Frontal cortex (tissue), 4 donors: Measurements from ENCODE around the gene RBM20. TPM values are rescaled to one million over a fixed set of nuclear protein-coding genes. Genes with fewer than 3 reads are reported as not detected.

Source experiments
- DNase-seq, 2 donors: peaks; one replicate each; pipeline ENCODE4 v3.0.0; 2012; ENCODE audit warnings: low spot score in 2 of 2
- FAIRE-seq: peaks from 2 replicates; lab custom pipeline; 2012; peaks lifted over from hg19 to GRCh38; lab: Jason Lieb, UNC
- total RNA-seq: library from RNA; depleted of rRNA; stranded (reverse); fragments of >200 nt; gene quantifications from one replicate; pipeline ENCODE4 v1.2.3, GENCODE V29; 2014
- donor health status: control.
- donor health status: control.
- donor health status: control.

Gene RBM20
- total RNA-seq, 1 donor from 2014 or later: 0.41 TPM

DNA sequence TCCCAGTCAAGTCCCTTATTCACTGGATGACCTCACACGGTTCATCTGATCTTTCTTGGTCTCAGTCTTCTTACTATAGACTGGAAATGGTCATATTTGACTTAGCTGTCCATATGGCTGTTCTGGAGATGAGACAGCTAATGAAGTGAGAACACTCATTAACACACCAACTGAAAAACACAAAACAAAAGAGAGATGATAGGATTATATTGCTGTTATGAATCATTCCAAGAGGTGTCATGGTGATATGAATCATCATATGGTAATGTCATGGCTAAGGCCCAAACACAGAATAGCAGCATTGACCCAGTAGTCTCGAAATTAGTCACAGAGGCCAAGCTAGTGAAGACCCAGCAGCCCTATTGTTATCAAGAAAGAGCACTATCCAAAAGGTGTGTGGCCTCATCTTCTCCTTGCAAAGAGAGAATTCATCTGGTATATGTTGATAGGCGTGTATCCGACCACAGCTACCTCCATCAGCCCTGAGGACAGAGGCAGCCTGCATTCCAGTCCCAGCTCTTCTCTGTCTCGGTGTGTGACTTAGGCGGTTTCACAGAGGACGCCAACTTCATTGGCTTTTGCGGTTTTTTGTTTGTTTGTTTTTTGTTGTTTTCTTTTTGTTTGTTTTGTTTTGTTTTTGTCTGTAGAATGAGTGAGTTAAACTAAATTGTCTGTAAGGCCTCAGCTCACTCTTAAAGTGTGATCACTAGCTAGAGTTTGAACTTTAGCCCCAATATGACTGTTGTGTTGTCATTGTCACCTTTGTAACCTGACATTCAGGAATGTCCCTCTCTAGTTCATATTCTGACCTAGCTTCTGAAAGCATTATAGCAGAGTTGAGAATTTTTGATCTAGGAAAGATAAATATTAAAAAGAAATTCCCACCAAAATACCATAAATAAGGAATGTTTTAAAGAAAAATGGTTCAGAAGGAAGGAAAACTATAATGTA, 130.2 kb downstream of the RBM20 start:
- DNase-seq (peak in 1 of 2 donors; percentile 23), FAIRE-seq (no peak)

DNA sequence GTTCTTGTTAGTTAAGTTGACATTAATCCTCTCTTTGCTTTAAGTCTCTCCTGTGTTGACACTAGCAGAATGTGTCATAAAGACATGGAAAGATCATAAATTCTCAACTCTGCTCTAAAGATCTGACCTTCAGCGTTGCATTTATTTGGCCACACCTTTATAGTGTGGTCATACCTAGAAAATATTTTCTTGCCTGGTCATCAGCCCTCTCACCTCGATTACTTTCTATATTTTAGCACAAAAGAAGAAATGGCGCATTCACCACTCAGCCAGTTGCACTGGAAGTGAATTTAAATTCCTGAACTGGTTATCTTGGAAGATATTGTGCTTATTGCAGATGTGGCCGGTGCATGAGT, 130.9 kb downstream of the RBM20 start:
- FAIRE-seq (no peak), DNase-seq (no peak)

DNA sequence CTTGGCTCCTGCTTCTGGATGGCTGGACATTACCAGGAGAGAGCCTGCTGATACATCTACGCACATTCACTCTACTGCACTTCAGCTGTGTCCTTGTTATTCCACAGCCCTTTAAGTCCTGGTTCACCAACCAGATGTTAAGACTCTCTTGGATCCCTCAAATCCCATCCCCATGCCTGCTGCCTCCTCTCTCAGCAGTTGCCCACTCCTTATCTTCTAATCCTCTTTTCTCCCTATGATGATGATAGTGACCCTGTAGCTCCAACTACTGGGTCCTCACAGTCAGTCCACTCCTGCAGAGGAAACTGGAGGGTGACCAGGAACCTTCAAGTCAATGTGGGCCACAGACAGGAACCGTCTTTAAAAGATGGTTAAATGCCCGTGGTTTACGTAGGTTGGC, 131.3 kb downstream of the RBM20 start:
- FAIRE-seq: no peak
- no peak for DNase-seq

DNA sequence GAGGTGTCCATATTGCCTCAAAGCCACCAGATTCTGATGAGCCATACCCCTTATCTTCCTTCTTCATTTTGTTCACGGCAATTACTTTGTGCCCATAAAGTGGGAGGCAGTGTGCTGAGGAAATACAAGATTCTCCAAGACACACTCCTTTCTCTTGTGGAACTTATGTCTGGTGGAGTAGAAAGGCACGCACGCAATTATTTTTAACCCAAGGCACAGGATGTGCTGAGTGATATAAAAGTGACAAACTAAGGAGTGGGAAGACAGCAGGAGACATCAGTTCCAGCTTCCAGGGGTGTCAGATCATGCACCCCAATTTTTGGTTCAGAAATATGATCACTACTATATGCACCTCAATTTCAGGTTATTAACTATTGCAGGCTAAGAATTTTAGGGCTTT, 132.9 kb downstream of the RBM20 start:
- FAIRE-seq (no peak), DNase-seq (no peak)

DNA sequence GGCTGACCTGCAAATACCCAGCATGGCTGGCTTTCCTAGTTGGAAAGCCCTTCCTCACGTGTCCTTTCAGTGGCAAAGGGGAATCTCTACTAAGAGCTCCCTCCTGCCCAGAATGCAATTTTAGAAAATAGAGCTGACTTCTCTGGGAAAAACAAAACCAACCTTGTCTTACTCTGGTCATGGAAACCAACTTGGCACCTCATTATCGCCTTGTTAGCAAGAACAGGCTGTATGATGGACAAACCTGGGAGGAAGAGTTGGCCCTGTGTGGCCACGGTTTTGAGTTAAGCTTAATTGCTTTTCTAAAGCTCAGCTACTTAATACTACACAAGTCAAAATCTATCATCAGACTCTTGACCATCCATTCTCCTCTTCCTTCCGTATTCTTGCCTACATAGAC, 133.5 kb downstream of the RBM20 start:
- FAIRE-seq: no peak
- no peak for DNase-seq

DNA sequence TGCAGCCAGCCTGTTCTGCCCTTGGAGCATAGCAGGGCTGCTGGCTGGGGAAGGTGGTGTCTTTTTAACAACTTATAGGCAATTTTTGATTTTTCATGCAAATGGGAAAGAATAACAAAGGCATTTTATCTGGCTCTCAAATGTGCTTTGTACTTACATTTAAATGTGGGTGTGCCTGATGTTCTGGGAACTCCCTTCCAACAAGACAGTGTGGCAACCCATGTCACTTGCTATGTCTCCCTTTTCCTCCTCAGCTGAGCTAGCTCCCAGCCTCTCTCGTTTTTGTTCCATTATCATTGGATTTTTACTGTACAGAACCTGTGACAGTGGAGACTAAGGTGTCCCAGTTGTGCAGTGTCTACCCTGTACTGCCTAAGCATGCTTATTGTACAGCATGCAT, 134.1 kb downstream of the RBM20 start:
- no peak for DNase-seq
- FAIRE-seq: no peak

DNA sequence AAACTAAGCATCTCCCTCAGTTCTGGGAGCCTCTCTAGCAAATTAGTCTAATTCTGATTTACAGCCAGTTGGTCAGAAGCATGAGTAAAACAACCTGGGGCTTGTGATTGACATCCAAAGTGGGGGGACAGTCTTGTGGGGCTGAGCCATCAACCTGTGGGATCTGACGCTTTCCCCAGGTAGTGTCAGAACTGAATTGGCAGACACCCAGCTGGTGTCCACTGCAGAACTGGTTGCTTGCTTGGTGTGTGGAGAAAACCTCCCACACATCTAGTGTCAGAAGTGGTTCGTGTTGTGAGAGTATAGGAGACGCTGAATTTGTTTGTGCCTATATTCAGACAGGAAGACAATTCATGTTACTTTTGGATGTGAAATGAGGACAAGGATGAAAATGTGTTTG, 135.4 kb downstream of the RBM20 start:
- DNase-seq: no peak
- no peak for FAIRE-seq

DNA sequence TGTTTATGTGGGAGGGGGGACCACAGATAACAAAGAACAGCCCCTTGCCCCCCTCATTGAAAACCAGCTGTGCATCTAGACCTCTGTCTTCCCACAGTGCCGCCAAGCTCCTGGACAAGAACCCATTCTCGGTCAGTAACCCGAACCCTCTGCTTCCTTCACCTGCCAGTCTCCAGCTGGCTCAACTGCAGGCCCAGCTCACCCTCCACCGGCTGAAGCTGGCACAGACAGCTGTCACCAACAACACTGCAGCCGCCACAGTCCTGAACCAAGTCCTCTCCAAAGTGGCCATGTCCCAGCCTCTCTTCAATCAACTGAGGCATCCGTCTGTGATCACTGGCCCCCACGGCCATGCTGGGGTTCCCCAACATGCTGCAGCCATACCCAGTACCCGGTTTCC, 136.6 kb downstream of the RBM20 start:
- FAIRE-seq (no peak), DNase-seq (no peak)

DNA sequence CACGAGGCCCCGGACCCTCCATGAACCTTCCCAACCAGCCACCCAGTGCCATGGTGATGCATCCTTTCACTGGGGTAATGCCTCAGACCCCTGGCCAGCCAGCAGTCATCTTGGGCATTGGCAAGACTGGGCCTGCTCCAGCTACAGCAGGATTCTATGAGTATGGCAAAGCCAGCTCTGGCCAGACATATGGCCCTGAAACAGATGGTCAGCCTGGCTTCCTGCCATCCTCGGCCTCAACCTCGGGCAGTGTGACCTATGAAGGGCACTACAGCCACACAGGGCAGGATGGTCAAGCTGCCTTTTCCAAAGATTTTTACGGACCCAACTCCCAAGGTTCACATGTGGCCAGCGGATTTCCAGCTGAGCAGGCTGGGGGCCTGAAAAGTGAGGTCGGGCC, 137.0 kb downstream of the RBM20 start:
- FAIRE-seq: no peak

DNA sequence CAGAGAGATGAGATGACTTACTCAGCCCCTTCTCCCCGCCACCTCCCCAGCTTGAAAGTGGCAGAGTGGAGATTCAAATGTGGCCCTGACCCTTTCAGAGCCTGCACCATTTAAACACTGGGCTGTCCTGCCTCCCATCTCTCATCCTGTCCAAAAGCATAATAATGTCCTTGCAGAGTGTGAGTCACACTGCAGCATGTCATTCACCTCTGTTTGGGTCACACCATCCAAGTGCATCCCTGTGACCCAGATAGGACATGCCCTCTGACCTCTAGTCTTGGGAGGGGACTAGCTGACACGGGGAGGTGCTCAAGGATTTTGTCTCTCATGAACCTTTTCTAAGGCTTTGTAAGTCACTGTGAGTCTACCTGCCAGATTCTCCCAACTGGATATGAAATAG, 138.5 kb downstream of the RBM20 start:
- no peak for FAIRE-seq
- no peak for DNase-seq

More for the DNA sequence above, 137.0 kb downstream of the RBM20 start:
- DNase-seq: no peak

DNA sequence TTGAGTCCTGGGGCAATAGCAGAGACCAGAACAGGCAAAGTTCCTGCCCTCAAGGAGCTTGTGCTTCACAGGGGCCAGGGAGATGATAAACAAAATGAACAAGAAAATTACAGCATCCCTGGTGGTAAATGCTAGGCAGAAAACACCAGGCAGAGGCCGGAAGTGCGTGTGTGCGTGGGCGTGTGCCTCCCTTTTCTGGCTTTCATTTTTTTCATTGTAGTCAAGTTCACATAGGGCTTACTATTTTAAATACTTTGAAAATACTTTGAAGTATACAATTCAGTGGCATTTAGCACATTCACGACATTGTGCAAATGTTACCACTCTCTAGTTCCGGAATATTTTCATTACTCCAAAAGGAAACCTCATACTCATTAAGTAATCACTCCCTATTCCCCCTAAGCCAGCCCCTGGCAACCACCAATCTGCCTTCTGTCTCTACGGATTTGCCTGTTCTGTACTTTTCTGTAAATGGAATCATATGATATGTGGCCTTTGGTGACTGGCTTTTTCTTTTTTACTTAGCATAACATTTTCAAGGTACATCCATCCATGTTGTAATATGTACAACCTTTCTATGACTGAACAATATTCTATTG, 139.5 kb downstream of the RBM20 start:
- no peak for DNase-seq
- no peak for FAIRE-seq

DNA sequence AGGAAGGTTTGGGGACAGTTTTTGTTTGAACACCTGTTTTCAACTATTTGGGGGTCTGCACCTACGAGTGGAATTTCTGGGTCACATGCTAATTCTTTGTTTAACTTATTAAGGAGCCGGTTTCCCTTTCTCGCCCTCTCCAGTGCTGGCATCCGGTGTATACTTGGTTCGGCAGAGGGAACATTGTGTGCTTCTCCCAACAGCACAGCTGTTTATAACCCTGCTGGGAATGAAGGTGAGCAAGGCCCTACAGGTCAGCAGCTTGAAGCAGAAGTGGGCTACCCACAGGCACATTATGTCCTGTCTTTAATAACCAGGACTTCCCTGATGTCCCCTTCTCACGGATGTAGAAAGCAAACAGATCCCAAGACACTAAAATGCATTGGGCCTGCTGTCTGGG, 140.1 kb downstream of the RBM20 start:
- DNase-seq: no peak
- no peak for FAIRE-seq

DNA sequence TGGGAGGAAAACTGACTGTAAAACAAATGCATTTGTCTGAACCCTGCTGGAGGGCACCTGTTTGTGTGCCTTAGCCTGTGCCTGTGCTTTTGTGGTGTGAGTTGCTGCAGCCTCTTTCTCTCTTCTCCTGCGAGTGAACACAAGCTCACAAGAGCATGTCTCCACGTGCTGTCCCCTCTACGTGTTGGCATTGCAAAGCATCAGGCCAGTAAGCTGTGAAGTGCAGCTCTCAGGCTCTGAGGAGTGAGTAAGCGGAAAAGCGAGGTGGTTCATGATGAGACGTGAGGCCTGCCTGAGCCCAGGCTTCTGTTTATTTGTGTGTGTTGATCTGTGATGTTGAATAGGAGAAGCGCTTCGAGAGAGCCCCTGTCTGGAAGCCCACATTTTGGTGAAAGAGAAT, 142.0 kb downstream of the RBM20 start:
- DNase-seq (no peak), FAIRE-seq (no peak)

DNA sequence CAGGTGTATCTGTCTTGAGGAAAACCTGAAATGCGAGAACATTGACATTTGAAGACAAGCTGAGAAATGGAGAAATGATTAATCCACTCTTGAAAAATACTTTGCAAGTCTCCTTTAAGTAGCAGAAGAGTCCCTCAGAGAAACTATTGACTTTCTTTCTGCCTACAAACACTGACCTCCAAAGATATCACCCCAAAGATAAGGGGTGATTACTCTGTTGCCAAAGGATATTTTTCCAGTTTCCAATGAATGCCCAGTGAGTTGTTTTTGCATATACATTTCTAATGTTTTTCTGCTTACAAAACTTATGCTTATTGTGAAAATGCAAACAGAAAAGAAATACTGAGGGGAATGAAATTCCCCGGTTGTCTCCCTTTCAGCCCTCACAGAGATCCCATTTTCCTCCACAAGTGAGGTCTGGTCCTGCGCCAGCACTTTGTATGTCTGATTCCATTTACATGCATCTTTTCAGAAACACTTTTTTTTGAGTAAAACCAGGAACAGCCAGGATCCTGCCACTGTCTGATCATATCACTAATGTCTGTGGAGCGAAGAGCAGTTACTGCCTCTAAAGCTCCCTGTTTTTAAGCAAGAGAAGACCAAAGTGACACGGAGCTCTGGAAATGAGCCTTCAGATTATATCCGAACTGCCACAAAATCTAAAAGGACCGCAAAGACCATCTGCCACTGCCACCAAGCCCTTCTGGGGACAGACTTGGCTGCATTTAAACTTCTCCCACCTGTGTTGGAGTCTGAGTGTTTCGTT, 144.7 kb downstream of the RBM20 start:
- FAIRE-seq: no peak
- DNase-seq: no peak

DNA sequence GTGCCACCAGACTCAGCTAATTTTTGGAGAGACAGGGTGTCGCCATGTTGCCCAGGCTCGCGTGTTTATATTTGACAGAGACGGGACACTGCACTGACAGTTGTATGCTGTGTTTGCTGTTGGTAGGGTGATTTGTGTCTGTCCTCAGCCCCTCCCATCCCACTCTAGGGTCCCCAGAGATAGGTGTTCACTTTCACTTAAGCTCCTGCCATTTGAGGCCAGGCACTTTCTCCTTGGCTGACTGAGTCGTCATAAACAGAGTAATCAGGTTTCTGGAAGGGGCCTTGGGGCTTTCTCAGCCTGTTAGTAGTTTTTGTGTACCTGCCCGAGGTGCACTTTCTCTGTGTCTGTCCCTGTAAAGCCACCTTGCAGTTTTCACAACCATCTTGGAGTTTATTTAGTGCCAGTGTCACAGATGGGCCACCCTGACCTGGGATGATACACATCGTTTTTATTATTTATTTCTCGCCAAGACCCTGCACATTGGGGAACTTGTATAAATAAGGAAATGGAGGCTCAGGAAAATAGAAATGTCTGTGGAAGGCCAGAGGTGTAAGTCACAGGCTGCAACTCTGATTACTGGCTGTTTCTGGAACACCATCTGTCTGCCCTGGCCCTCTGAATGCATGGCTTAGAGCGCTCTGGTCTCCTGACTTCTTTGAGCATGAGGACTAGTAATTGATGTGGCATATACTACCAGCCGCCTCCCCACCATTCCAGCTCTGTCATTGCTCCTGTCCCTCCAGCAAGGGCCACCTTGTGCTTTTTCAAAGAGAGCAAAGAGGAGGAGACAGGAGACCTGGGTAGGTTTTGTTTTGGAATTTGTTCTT, 145.7 kb downstream of the RBM20 start:
- FAIRE-seq (no peak), DNase-seq (no peak)

DNA sequence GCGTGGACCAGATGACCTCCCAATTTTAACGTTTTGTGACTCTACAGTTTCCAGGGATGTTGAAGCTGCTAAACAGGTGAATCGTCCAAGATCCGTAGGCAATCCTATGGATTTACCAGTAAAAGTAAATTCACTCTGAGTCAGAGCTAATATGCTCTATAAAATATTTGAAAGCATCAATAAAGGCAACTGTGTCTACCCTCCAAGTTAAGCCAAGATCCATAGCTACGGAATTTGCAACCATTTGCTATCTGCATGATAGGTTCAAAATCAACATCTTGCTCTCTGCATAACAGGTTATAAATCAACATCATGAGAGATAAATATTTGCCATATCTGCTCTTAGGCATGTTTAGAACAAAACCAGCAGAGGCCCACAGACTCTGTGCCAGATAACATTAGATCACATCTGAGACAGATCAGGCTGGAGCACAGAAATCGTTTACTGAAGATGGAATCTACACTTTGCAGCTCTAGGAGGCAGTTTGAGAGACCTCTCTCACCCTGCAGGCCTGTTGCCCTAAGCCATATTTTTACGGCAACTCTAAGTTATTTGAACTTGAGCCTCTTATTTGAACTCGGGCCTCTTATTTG, 146.9 kb downstream of the RBM20 start:
- FAIRE-seq: no peak
- no peak for DNase-seq

DNA sequence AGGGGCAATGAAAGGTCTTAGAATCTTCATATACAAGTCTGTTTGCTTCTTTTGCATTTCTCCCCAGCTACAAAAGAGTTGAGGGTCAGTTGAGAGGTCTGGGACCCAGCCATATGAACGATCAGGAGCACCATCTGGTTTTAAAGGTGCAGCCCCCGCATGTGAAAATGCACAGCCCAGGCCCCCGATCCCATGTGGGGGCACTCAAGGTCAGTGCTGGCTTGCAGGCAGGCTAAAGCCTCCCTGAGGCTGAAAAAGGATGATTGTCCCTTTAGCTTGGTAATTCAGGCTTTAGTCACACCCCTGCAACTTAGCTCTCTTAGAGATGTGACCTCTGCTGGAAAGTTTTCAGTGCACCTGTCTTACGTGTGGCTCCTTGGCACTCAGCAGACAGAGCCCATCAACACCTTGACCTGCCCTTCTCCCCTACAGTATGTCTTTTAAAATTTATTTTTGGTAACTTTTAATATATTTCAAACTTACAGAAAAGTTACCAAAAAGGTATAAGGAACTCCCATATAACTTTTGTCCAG, 147.5 kb downstream of the RBM20 start:
- no peak for FAIRE-seq
- no peak for DNase-seq

DNA sequence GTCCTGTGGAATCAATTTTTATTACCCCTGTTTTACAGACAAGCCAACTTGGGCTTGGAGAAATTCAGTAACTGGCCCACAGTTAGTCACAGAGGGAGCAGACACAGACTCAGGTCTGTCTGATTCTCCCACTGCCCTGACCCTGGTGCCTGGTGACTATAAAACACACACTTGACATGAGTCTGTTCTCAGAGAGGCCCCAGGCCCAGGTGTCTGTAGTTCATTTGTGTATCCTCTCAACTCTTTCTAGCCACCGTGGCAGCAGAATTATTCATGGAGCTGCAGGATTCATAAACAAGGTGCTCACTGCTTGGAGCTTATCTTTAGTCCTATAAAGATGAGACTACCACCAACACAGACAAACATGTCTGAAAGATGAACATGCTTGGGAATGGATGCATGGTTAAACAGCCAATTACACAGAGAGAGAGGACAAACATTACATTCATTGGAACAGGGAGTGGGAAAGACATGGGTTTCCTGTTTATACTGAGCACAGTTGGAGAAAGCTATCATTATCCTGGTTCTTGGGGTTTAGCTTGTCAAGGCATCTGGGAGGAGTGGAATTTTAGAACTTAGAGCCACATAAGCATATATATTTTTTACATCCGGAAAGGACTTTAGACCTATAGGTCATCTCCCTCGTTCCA, 148.5 kb downstream of the RBM20 start:
- FAIRE-seq (no peak), DNase-seq (no peak)
